HEK293 (cell line): ENCODE results near the gene PNRC1.

Experiments
- CTCF ChIA-PET: fragments of 350-600 bp; formaldehyde crosslinking; extraction: SDS; loops from one replicate; lab custom pipeline; 2021; ENCODE audit warnings: antibody characterized with exemption; lab: Yijun Ruan, JAX
- POLR2A ChIA-PET: fragments of 300-600 bp; formaldehyde crosslinking; extraction: SDS; loops from one replicate; lab custom pipeline; 2020; ENCODE audit warnings: antibody characterized with exemption, inconsistent platforms; lab: Yijun Ruan, JAX
- H3K27ac ChIP-seq: fragments of 200-500 bp; sonication (Bioruptor generic); 2 replicates; pipeline ENCODE4 v1.5.1; 2014; ENCODE audit warnings: low read depth, low read length, control low read depth, inconsistent platforms; ENCODE audit errors: extremely low read depth
- H3K36me3 ChIP-seq, 2 experiments: fragments of 200-500 bp in 1 of 2; sonication (Bioruptor generic) in 1 of 2; 1 replicate in 1 of 2; 2 replicates in 1 of 2; pipeline ENCODE4 v1.5.1; 2014 to 2017; ENCODE audit warnings: inconsistent platforms in 2 of 2, low read length in 2 of 2; ENCODE audit not compliant: control insufficient read depth in 2 of 2, insufficient read depth in 1 of 2
- H3K4me1 ChIP-seq: fragments of 200-500 bp; sonication (Bioruptor generic); 2 replicates; pipeline ENCODE4 v1.5.1; 2014; ENCODE audit warnings: mild to moderate bottlenecking, low read length, inconsistent platforms; ENCODE audit not compliant: control insufficient read depth, insufficient read depth
- H3K4me3 ChIP-seq: 2 replicates; pipeline ENCODE4 v1.5.1; 2011; ENCODE audit warnings: low read depth, mild to moderate bottlenecking, control low read depth, low read length, moderate library complexity
- H3K9me3 ChIP-seq: fragments of 200-500 bp; sonication (Bioruptor generic); 2 replicates; pipeline ENCODE4 v1.5.1; 2014; ENCODE audit warnings: low read depth, low read length, inconsistent platforms; ENCODE audit not compliant: control insufficient read depth, insufficient read depth
- KLF16 ChIP-seq: fragments of 450-650 bp; formaldehyde crosslinking; IDR thresholded peaks from 2 replicates; pipeline ENCODE4 v1.5.1; 2017; ENCODE audit warnings: missing biosample characterization, missing genetic modification characterization
- KLF8 ChIP-seq: fragments of 450-650 bp; formaldehyde crosslinking; IDR thresholded peaks from 2 replicates; pipeline ENCODE4 v1.5.1; 2016; ENCODE audit warnings: missing biosample characterization, missing genetic modification characterization
- ZFP3 ChIP-seq: fragments of 450-650 bp; formaldehyde crosslinking; IDR thresholded peaks from 2 replicates; pipeline ENCODE4 v1.5.1; 2016; ENCODE audit warnings: low read depth, missing biosample characterization, missing genetic modification characterization
- ZNF114 ChIP-seq: fragments of 450-650 bp; formaldehyde crosslinking; IDR thresholded peaks from 2 replicates; pipeline ENCODE4 v1.5.0; 2017; ENCODE audit warnings: missing biosample characterization, missing genetic modification characterization
- ZNF155 ChIP-seq: fragments of 450-650 bp; formaldehyde crosslinking; IDR thresholded peaks from 2 replicates; pipeline ENCODE4 v1.5.1; 2016; ENCODE audit warnings: missing biosample characterization, missing genetic modification characterization
- ZNF184 ChIP-seq: fragments of 450-650 bp; IDR thresholded peaks from 2 replicates; pipeline ENCODE4 v1.5.1; 2018; ENCODE audit warnings: missing biosample characterization, mild to moderate bottlenecking, missing genetic modification characterization
- ZNF19 ChIP-seq: fragments of 450-650 bp; formaldehyde crosslinking; IDR thresholded peaks from 2 replicates; pipeline ENCODE4; 2016; ENCODE audit warnings: missing biosample characterization, missing genetic modification characterization, low read depth
- ZNF311 ChIP-seq: fragments of 450-650 bp; formaldehyde crosslinking; IDR thresholded peaks from 2 replicates; pipeline ENCODE4 v1.5.1; 2017; ENCODE audit warnings: missing biosample characterization, missing genetic modification characterization, borderline replicate concordance
- ZNF416 ChIP-seq: fragments of 450-650 bp; formaldehyde crosslinking; IDR thresholded peaks from 2 replicates; pipeline ENCODE4 v1.5.1; 2016; ENCODE audit warnings: missing biosample characterization, missing genetic modification characterization
- ZNF558 ChIP-seq: fragments of 450-650 bp; formaldehyde crosslinking; IDR thresholded peaks from 2 replicates; pipeline ENCODE4 v1.5.1; 2016; ENCODE audit warnings: missing biosample characterization, missing genetic modification characterization
- ZNF623 ChIP-seq: fragments of 450-650 bp; formaldehyde crosslinking; IDR thresholded peaks from 2 replicates; pipeline ENCODE4 v1.5.1; 2016; ENCODE audit warnings: missing biosample characterization, missing genetic modification characterization
- ZNF629 ChIP-seq: fragments of 450-650 bp; formaldehyde crosslinking; IDR thresholded peaks from 2 replicates; pipeline ENCODE4 v1.5.1; 2017; ENCODE audit warnings: missing biosample characterization, missing genetic modification characterization
- TF ChIP-seq, protein P1 (sequence below): fragments of 450-650 bp; formaldehyde crosslinking; conservative IDR thresholded peaks from 2 replicates; pipeline ENCODE4 v1.5.1; 2016; ENCODE audit warnings: low read depth, missing biosample characterization, missing genetic modification characterization
- TF ChIP-seq, protein P2 (sequence below): fragments of 450-650 bp; formaldehyde crosslinking; IDR thresholded peaks from 2 replicates; pipeline ENCODE4 v1.5.1; 2016; ENCODE audit warnings: missing biosample characterization, missing genetic modification characterization
- TF ChIP-seq, protein P3 (sequence below): fragments of 450-650 bp; formaldehyde crosslinking; IDR thresholded peaks from 2 replicates; pipeline ENCODE4 v1.5.1; 2016; ENCODE audit warnings: missing biosample characterization, missing genetic modification characterization
- TF ChIP-seq, protein P4 (sequence below): fragments of 450-650 bp; formaldehyde crosslinking; conservative IDR thresholded peaks from 2 replicates; pipeline ENCODE4 v1.5.1; 2016; ENCODE audit warnings: low read depth, missing biosample characterization, missing genetic modification characterization

Gene PNRC1

DNA sequence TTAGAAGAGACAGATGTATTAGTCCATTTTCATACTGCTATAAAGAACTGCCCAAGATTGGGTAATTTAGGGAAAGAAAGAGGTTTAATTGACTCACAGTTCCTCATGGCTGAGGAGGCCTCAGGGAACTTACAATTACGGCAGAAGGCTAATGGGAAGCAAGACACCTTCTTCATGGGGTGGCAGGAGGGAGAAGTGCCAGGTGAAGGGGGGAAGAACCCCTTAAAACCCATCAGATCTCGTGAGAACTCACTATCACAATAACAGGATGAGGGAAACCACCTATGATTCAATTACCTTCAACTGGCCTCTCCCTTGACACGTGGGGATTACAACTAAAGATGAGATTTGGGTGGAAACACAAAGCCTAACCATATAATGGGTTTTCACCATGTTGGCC is 28.9 kb upstream of the PNRC1 start:
- H3K4me1 ChIP-seq = peaks cover 10% of the 10 kb centered on the region
- H3K4me3 ChIP-seq = no peak overlapping the region
- no peaks in the 10 kb centered on the region for H3K36me3 ChIP-seq
- CTCF ChIA-PET = interaction anchor here (1.1 kb wide), 1 partner anchor 69 kb away, joined by 5 read pairs; no protein-coding TSS in a partner anchor
- POLR2A ChIA-PET = interaction anchor here (2.0 kb wide), 1 partner anchor 29 kb away, joined by 9 read pairs; the partner anchor contains the start of gene PNRC1
- H3K27ac ChIP-seq = no peak overlapping the region
- no peaks in the 10 kb centered on the region for H3K9me3 ChIP-seq
- TF ChIP-seq, protein P1, sequence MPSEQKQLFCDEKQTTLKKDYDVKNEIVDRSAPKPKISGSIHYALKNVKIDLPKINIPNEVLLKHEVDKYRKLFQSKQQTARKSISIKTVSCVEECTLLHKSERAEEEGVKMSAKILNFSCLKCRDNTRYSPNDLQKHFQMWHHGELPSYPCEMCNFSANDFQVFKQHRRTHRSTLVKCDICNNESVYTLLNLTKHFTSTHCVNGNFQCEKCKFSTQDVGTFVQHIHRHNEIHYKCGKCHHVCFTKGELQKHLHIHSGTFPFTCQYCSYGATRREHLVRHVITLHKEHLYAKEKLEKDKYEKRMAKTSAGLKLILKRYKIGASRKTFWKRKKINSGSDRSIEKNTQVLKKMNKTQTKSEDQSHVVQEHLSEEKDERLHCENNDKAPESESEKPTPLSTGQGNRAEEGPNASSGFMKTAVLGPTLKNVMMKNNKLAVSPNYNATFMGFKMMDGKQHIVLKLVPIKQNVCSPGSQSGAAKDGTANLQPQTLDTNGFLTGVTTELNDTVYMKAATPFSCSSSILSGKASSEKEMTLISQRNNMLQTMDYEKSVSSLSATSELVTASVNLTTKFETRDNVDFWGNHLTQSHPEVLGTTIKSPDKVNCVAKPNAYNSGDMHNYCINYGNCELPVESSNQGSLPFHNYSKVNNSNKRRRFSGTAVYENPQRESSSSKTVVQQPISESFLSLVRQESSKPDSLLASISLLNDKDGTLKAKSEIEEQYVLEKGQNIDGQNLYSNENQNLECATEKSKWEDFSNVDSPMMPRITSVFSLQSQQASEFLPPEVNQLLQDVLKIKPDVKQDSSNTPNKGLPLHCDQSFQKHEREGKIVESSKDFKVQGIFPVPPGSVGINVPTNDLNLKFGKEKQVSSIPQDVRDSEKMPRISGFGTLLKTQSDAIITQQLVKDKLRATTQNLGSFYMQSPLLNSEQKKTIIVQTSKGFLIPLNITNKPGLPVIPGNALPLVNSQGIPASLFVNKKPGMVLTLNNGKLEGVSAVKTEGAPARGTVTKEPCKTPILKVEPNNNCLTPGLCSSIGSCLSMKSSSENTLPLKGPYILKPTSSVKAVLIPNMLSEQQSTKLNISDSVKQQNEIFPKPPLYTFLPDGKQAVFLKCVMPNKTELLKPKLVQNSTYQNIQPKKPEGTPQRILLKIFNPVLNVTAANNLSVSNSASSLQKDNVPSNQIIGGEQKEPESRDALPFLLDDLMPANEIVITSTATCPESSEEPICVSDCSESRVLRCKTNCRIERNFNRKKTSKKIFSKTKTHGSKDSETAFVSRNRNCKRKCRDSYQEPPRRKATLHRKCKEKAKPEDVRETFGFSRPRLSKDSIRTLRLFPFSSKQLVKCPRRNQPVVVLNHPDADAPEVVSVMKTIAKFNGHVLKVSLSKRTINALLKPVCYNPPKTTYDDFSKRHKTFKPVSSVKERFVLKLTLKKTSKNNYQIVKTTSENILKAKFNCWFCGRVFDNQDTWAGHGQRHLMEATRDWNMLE (tag by site-specific recombination) = no peak
- no peak for TF ChIP-seq ZNF19
- TF ChIP-seq ZNF629 = no peak
- no peak for TF ChIP-seq ZNF114 (tag by site-specific recombination)
- TF ChIP-seq ZNF155 = no peak
- no peak for TF ChIP-seq KLF8 (tag by site-specific recombination)
- TF ChIP-seq, all 188 proteins: peak for 0

DNA sequence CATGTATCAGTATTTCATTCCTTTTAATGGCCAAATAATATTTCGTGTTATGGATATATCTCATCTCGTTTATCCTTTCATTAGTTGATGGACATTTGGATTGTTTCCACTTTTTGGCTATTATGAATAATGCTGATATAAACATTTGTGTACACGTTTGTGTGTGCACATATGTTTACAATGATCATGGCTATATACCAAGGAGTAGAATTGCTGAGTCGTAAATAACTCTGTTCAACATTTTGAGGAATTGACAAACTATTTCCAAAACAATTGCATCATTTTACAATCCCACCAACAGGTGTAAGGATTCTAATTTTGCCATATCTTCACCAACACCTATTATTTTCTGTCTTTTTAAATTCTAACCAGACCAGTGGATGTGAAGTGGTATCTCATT is 26.3 kb upstream of the PNRC1 start:
- ChIA-PET CTCF (no interaction called here), POLR2A (no interaction called here)
- Histone ChIP-seq H3K27ac (no peak overlapping the region), H3K4me1 (no peaks in the 10 kb centered on the region), H3K4me3 (no peak overlapping the region), H3K36me3 (no peaks in the 10 kb centered on the region)
- peak; percentile 88 for TF ChIP-seq ZNF184 (tag by site-specific recombination)
- TF ChIP-seq ZNF416 (tag by site-specific recombination) = no peak
- TF ChIP-seq, all 188 proteins: peak for 1
- H3K9me3 ChIP-seq = no peaks in the 10 kb centered on the region

DNA sequence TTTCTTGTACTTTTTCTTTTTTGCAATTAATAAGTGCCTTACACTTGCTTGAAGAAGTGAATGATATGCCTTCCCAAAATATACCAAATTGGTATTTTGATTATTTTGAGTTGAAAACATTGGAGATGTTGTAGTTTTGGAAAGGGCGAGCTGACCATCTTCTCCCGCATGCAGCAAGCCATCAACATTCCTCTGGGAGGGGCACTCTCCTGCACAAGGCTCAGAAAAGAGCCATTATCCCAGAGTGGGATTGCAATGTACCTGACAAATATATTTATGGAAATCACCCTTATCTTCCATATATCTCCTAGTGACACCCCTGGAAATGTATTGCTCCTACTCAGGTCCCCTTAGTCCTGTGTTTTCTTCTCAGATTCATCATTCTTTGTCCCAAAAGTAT is 22.8 kb upstream of the PNRC1 start:
- Histone ChIP-seq H3K36me3 (no peaks in the 10 kb centered on the region), H3K4me3 (no peak overlapping the region), H3K27ac (no peak overlapping the region), H3K9me3 (no peaks in the 10 kb centered on the region), H3K4me1 (no peaks in the 10 kb centered on the region)
- CTCF ChIA-PET = interaction anchor here (1.5 kb wide), 1 partner anchor 75 kb away, joined by 3 read pairs; no protein-coding TSS in a partner anchor
- POLR2A ChIA-PET = no interaction called here
- TF ChIP-seq ZNF311 (tag by site-specific recombination) (no peak), ZNF623 (no peak), ZFP3 (tag by site-specific recombination) (no peak), ZNF558 (tag by site-specific recombination) (no peak), KLF16 (tag by site-specific recombination) (no peak)
- TF ChIP-seq, protein P2, sequence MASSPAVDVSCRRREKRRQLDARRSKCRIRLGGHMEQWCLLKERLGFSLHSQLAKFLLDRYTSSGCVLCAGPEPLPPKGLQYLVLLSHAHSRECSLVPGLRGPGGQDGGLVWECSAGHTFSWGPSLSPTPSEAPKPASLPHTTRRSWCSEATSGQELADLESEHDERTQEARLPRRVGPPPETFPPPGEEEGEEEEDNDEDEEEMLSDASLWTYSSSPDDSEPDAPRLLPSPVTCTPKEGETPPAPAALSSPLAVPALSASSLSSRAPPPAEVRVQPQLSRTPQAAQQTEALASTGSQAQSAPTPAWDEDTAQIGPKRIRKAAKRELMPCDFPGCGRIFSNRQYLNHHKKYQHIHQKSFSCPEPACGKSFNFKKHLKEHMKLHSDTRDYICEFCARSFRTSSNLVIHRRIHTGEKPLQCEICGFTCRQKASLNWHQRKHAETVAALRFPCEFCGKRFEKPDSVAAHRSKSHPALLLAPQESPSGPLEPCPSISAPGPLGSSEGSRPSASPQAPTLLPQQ (tag by site-specific recombination) = no peak
- TF ChIP-seq, protein P3, sequence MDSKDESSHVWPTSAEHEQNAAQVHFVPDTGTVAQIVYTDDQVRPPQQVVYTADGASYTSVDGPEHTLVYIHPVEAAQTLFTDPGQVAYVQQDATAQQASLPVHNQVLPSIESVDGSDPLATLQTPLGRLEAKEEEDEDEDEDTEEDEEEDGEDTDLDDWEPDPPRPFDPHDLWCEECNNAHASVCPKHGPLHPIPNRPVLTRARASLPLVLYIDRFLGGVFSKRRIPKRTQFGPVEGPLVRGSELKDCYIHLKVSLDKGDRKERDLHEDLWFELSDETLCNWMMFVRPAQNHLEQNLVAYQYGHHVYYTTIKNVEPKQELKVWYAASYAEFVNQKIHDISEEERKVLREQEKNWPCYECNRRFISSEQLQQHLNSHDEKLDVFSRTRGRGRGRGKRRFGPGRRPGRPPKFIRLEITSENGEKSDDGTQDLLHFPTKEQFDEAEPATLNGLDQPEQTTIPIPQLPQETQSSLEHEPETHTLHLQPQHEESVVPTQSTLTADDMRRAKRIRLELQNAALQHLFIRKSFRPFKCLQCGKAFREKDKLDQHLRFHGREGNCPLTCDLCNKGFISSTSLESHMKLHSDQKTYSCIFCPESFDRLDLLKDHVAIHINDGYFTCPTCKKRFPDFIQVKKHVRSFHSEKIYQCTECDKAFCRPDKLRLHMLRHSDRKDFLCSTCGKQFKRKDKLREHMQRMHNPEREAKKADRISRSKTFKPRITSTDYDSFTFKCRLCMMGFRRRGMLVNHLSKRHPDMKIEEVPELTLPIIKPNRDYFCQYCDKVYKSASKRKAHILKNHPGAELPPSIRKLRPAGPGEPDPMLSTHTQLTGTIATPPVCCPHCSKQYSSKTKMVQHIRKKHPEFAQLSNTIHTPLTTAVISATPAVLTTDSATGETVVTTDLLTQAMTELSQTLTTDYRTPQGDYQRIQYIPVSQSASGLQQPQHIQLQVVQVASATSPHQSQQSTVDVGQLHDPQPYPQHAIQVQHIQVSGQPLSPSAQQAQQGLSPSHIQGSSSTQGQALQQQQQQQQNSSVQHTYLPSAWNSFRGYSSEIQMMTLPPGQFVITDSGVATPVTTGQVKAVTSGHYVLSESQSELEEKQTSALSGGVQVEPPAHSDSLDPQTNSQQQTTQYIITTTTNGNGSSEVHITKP (tag by site-specific recombination) = no peak
- TF ChIP-seq, protein P4, sequence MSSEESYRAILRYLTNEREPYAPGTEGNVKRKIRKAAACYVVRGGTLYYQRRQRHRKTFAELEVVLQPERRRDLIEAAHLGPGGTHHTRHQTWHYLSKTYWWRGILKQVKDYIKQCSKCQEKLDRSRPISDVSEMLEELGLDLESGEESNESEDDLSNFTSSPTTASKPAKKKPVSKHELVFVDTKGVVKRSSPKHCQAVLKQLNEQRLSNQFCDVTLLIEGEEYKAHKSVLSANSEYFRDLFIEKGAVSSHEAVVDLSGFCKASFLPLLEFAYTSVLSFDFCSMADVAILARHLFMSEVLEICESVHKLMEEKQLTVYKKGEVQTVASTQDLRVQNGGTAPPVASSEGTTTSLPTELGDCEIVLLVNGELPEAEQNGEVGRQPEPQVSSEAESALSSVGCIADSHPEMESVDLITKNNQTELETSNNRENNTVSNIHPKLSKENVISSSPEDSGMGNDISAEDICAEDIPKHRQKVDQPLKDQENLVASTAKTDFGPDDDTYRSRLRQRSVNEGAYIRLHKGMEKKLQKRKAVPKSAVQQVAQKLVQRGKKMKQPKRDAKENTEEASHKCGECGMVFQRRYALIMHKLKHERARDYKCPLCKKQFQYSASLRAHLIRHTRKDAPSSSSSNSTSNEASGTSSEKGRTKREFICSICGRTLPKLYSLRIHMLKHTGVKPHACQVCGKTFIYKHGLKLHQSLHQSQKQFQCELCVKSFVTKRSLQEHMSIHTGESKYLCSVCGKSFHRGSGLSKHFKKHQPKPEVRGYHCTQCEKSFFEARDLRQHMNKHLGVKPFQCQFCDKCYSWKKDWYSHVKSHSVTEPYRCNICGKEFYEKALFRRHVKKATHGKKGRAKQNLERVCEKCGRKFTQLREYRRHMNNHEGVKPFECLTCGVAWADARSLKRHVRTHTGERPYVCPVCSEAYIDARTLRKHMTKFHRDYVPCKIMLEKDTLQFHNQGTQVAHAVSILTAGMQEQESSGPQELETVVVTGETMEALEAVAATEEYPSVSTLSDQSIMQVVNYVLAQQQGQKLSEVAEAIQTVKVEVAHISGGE (tag by site-specific recombination) = no peak
